Measurements from ENCODE around the gene GRIK1.

- TF ChIP-seq CTCF (IDR thresholded peaks at IDR 0.05) (no peak), EZH2 (IDR thresholded peaks at IDR 0.05; ENCODE audit: borderline replicate concordance, insufficient read depth, low read depth, low read length, poor library complexity, severe bottlenecking) (no peak)
Observed at GRCh38 chr21:29637134-29637533, 302.7 kb downstream of the GRIK1 start.
